Neuronal stem cell (in vitro differentiated cells): ENCODE data around the gene OR11A1.

ENCODE experiments used
- DNase-seq: peaks from one replicate; pipeline ENCODE4 v3.0.0-alpha.2; 2013; ENCODE audit warnings: low spot score
- H2AFZ ChIP-seq: one replicate; pipeline ENCODE4 v1.6.1; 2013; ENCODE audit warnings: mild to moderate bottlenecking, low read length, inconsistent platforms
- H2AK5ac ChIP-seq: 2 replicates; pipeline ENCODE4 v1.6.1; 2013; ENCODE audit warnings: low read depth, mild to moderate bottlenecking, inconsistent platforms, low read length, moderate library complexity, mixed read lengths
- H2BK120ac ChIP-seq: 2 replicates; pipeline ENCODE4 v1.6.1; 2013; ENCODE audit warnings: low read depth, mild to moderate bottlenecking, inconsistent platforms, low read length, moderate library complexity, mixed read lengths
- H2BK12ac ChIP-seq: one replicate; pipeline ENCODE4 v1.6.1; 2013; ENCODE audit warnings: low read length, inconsistent platforms
- H2BK15ac ChIP-seq: 2 replicates; pipeline ENCODE4 v1.6.1; 2013; ENCODE audit warnings: mild to moderate bottlenecking, low read length, inconsistent platforms, mixed read lengths
- H2BK5ac ChIP-seq: one replicate; pipeline ENCODE4 v1.6.1; 2013; ENCODE audit warnings: inconsistent platforms, mild to moderate bottlenecking, low read length, moderate library complexity
- H3K14ac ChIP-seq: one replicate; pipeline ENCODE4 v1.6.1; 2013; ENCODE audit warnings: low read length, inconsistent platforms
- H3K18ac ChIP-seq: 2 replicates; pipeline ENCODE4 v1.6.1; 2013; ENCODE audit warnings: low read length, inconsistent platforms
- H3K23ac ChIP-seq: 2 replicates; pipeline ENCODE4 v1.6.1; 2013; ENCODE audit warnings: low read depth, mild to moderate bottlenecking, mixed read lengths, low read length, inconsistent platforms; ENCODE audit not compliant: poor library complexity
- H3K27ac ChIP-seq: replicated peaks from 3 replicates; pipeline ENCODE4 v1.5.1; 2013; ENCODE audit warnings: low read length, inconsistent platforms
- H3K27me3 ChIP-seq, 3 experiments: 2 replicates each; pipeline ENCODE4 v1.6.1; 2013; ENCODE audit warnings: low read length in 3 of 3, mild to moderate bottlenecking in 2 of 3, inconsistent platforms in 1 of 3, low read depth in 1 of 3, mixed read lengths in 1 of 3, moderate library complexity in 1 of 3; ENCODE audit not compliant: control insufficient read depth in 3 of 3, insufficient read depth in 3 of 3
- H3K36me3 ChIP-seq, 2 donors: replicated peaks in 1 of 2; 2 replicates each; pipeline ENCODE4 v1.6.1; 2013; ENCODE audit warnings: low read length in 2 of 2; ENCODE audit not compliant: control insufficient read depth in 2 of 2, insufficient read depth in 2 of 2
- H3K4ac ChIP-seq: 2 replicates; pipeline ENCODE4 v1.6.1; 2013; ENCODE audit warnings: inconsistent platforms, mild to moderate bottlenecking, low read length, moderate library complexity
- H3K4me1 ChIP-seq, 2 donors: 1 replicate in 1 of 2; 2 replicates in 1 of 2; pipeline ENCODE4 v1.6.1; 2013; ENCODE audit warnings: low read length in 2 of 2, low read depth in 1 of 2; ENCODE audit not compliant: control insufficient read depth in 2 of 2, insufficient read depth in 1 of 2
- H3K4me2 ChIP-seq: one replicate; pipeline ENCODE4 v1.6.1; 2013; ENCODE audit warnings: mild to moderate bottlenecking, low read length, inconsistent platforms; ENCODE audit not compliant: insufficient read depth, poor library complexity, severe bottlenecking
- H3K4me3 ChIP-seq, 2 donors: 2 replicates each; pipeline ENCODE4 v1.5.1; 2013; ENCODE audit warnings: low read length in 2 of 2, mild to moderate bottlenecking in 2 of 2, inconsistent platforms in 1 of 2, moderate library complexity in 1 of 2
- H3K79me1 ChIP-seq: one replicate; pipeline ENCODE4 v1.6.1; 2013; ENCODE audit warnings: low read depth, mild to moderate bottlenecking, inconsistent platforms, low read length, moderate library complexity
- H3K9ac ChIP-seq: one replicate; pipeline ENCODE4 v1.6.1; 2013; ENCODE audit warnings: mild to moderate bottlenecking, low read depth, low read length, inconsistent platforms; ENCODE audit not compliant: poor library complexity
- H3K9me3 ChIP-seq, 2 donors: replicated peaks in 1 of 2; 2 replicates each; pipeline versions ENCODE3 to v1.6.1; 2013; ENCODE audit warnings: low read length in 2 of 2, mild to moderate bottlenecking in 2 of 2, inconsistent platforms in 1 of 2, low read depth in 1 of 2, mixed read lengths in 1 of 2, moderate library complexity in 1 of 2; ENCODE audit not compliant: control insufficient read depth in 2 of 2, insufficient read depth in 1 of 2
- H4K8ac ChIP-seq: one replicate; pipeline ENCODE4 v1.6.1; 2013; ENCODE audit warnings: low read depth, mild to moderate bottlenecking, inconsistent platforms, low read length, moderate library complexity
- H4K91ac ChIP-seq: one replicate; pipeline ENCODE4 v1.6.1; 2013; ENCODE audit warnings: low read length, low read depth, mild to moderate bottlenecking, inconsistent platforms; ENCODE audit not compliant: poor library complexity
- WGBS, 2 donors: extraction: QIAGEN DNeasy Blood & Tissue Kit; methylation state at CpG; one replicate each; pipeline ENCODE4 v1.1.7; 2013; ENCODE audit warnings: missing lambda C conversion rate in 2 of 2, mixed read lengths in 1 of 2; ENCODE audit not compliant: insufficient read length in 2 of 2, insufficient replicate concordance in 1 of 2; ENCODE audit errors: extremely low coverage in 2 of 2; 5-methylcytosine and 5-hydroxymethylcytosine counted together

Gene OR11A1

GRCh38 chr6:29499704-29500103 is 42.8 kb upstream of the OR11A1 start:
- Histone ChIP-seq H3K23ac (no peak overlapping the region), H4K91ac (no peak overlapping the region), H3K9me3 (no peaks in the 10 kb centered on the region), H2BK15ac (no peak overlapping the region), H3K9ac (no peak overlapping the region), H2AK5ac (no peak overlapping the region), H2BK12ac (no peak overlapping the region), H3K4me1 (no peaks in the 10 kb centered on the region), H3K27me3 (peaks cover 0 to 10% (median 0%) of the 10 kb centered on the region in 3 experiments), H2AFZ (no peak overlapping the region), H3K4me2 (no peak overlapping the region), H3K4me3 (no peak overlapping the region), H3K4ac (no peak overlapping the region), H4K8ac (no peak overlapping the region), H3K18ac (no peak overlapping the region), H2BK120ac (no peak overlapping the region), H3K14ac (no peak overlapping the region), H3K27ac (no peak overlapping the region), H3K79me1 (no peaks in the 10 kb centered on the region), H3K36me3 (no peaks in the 10 kb centered on the region), H2BK5ac (no peak overlapping the region)
- DNase-seq = no peak
- whole genome bisulfite sequencing, 2 donors = no CpG with 5 or more reads among the region's 5 CpGs

GRCh38 chr6:29496961-29497360 is 40.1 kb upstream of the OR11A1 start:
- no peak overlapping the region for H2BK5ac ChIP-seq
- no peak overlapping the region for H3K23ac ChIP-seq
- no peak overlapping the region for H3K27ac ChIP-seq
- no peak overlapping the region for H2BK15ac ChIP-seq
- H2AK5ac ChIP-seq = no peak overlapping the region
- H2AFZ ChIP-seq = no peak overlapping the region
- no peak overlapping the region for H2BK12ac ChIP-seq
- no peak overlapping the region for H3K4me3 ChIP-seq
- H4K8ac ChIP-seq = no peak overlapping the region
- H3K4ac ChIP-seq = no peak overlapping the region
- no peak for DNase-seq
- no peak overlapping the region for H3K18ac ChIP-seq
- no peak overlapping the region for H3K4me2 ChIP-seq
- no CpG with 5 or more reads among the region's 4 CpGs for WGBS, 2 donors
- no peak overlapping the region for H2BK120ac ChIP-seq
- H3K9me3 ChIP-seq = no peaks in the 10 kb centered on the region
- no peaks in the 10 kb centered on the region for H3K4me1 ChIP-seq
- H4K91ac ChIP-seq = no peak overlapping the region
- H3K27me3 ChIP-seq = peaks cover 0 to 8% (median 0%) of the 10 kb centered on the region in 3 experiments
- no peak overlapping the region for H3K9ac ChIP-seq
- no peak overlapping the region for H3K14ac ChIP-seq
- H3K36me3 ChIP-seq = no peaks in the 10 kb centered on the region
- H3K79me1 ChIP-seq = no peaks in the 10 kb centered on the region

GRCh38 chr6:29495571-29495970 is 38.7 kb upstream of the OR11A1 start:
- Histone ChIP-seq H3K4me1 (no peaks in the 10 kb centered on the region), H3K79me1 (no peaks in the 10 kb centered on the region), H3K27me3 (peaks cover 0 to 3% (median 0%) of the 10 kb centered on the region in 3 experiments), H3K4ac (no peak overlapping the region), H3K4me3 (no peak overlapping the region), H3K23ac (no peak overlapping the region), H2BK120ac (no peak overlapping the region), H3K9me3 (no peaks in the 10 kb centered on the region), H3K4me2 (no peak overlapping the region), H4K8ac (no peak overlapping the region), H3K14ac (no peak overlapping the region), H2BK15ac (no peak overlapping the region), H2AFZ (no peak overlapping the region), H3K36me3 (no peaks in the 10 kb centered on the region), H3K9ac (no peak overlapping the region), H2AK5ac (no peak overlapping the region), H2BK5ac (no peak overlapping the region), H3K27ac (no peak overlapping the region), H3K18ac (no peak overlapping the region), H4K91ac (no peak overlapping the region), H2BK12ac (no peak overlapping the region)
- no CpG with 5 or more reads among the region's 4 CpGs for WGBS, 2 donors
- no peak for DNase-seq

GRCh38 chr6:29494131-29494530 is 37.3 kb upstream of the OR11A1 start:
- Histone ChIP-seq H3K36me3 (no peaks in the 10 kb centered on the region), H3K27ac (no peak overlapping the region), H3K4me1 (no peaks in the 10 kb centered on the region), H3K4ac (no peak overlapping the region), H3K9me3 (peaks cover 0 to 1% of the 10 kb centered on the region in 2 donors), H2BK5ac (no peak overlapping the region), H4K8ac (no peak overlapping the region), H3K4me2 (no peak overlapping the region), H3K27me3 (no peaks in the 10 kb centered on the region), H3K23ac (no peak overlapping the region), H2AK5ac (no peak overlapping the region), H2AFZ (no peak overlapping the region), H3K4me3 (no peak overlapping the region), H4K91ac (no peak overlapping the region), H3K79me1 (no peaks in the 10 kb centered on the region), H3K9ac (no peak overlapping the region), H3K18ac (no peak overlapping the region), H2BK12ac (no peak overlapping the region), H2BK15ac (no peak overlapping the region), H2BK120ac (no peak overlapping the region), H3K14ac (no peak overlapping the region)
- no CpG with 5 or more reads among the region's 2 CpGs for WGBS, 2 donors
- DNase-seq = no peak
